Stimulated activated CD4-positive, alpha-beta T cell treated with anti-CD3 and anti-CD28 coated beads, Interleukin-12 subunit alpha, Interleukin-12 subunit beta, amount 100 ng/mL, for 4 hours (primary cell): ENCODE measurements around the gene MTUS2.
"Not testable (repeated sequence)": the region's sequence is repeated elsewhere in the genome, so short reads cannot be mapped to it uniquely, and the experiment has no call there.

Source experiments
- DNase-seq: peaks from one replicate; pipeline ENCODE4 v3.0.0-alpha.2; 2020

Gene MTUS2

DNA sequence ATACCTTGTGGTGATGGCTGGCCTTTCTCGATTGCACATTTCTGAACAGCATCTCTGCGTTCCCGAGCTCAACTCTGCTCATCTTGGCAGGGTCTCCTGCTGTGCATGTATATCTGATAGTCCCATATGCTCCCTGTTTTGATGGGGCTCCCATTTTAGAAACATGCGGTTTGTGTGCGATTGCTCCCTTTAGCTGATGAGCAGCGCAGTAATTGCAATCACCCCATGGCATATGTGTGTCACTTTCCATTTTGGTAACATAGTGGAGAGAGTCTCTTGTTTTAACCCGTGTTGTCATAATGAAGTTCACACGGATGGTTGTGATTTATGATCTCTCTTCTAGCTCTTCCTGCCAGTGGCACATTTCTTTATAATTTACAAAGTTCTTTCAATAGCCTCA lies 144.7 kb downstream of the MTUS2 start:
- DNase-seq, result no peak

DNA sequence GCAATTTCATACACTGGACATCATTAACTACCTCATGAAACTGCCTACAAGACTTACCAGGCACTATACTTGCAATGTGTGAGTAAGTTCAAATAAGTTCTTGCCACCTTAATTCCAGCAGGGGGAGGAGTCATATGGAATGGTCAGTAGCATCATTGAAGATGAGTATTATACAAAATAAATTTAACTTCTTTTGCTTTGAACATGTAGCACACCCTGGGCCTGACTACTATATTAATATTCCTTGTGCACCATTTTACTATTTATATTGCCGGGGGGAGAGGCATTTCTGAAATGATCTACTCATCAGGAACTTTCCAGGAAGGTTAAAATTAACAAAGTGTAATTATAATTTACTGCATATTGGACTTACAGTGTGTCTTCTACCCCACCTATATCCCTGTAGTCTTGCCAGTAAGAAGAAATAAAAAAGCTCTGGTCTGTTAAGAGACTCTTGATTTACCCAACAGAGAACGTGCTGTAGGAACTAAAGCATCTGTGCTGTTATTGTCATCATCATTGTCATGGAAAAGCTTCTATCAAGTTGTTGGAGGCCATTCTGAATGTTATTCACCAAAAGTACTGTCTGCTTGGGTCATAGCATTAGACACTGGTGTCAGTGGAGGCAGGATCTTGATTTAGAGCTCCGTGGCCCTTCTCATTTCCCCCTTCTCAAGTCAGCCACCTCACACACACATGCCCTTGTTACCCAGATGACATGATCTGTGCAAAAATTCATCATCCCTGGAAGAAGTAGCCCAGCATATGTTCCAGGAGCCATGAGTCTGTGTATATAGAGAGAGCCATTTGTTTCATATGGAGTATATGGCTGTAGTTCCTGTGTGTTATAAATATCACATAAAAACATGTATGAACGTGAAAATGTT lies 147.1 kb downstream of the MTUS2 start:
- DNase-seq, result no peak

DNA sequence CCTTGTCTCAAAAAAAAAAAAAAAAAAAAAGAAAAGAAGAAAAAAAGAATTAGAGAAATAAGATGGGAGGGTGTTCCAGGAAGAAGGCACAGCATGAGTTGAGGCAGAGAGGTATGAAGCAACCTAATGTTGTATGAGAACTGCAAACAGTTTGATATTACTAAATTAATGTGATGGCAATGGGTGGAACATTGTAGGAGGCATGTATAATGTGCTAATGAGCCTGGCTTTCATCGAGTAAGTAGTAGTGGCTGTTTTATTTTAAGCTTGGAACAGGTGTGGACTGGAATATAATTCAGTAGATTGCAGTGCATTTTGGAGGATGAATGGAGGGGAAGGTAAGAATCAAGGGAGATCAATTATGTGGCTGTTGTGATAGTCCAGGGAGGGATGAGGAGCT lies 156.1 kb downstream of the MTUS2 start:
- DNase-seq, result no peak

DNA sequence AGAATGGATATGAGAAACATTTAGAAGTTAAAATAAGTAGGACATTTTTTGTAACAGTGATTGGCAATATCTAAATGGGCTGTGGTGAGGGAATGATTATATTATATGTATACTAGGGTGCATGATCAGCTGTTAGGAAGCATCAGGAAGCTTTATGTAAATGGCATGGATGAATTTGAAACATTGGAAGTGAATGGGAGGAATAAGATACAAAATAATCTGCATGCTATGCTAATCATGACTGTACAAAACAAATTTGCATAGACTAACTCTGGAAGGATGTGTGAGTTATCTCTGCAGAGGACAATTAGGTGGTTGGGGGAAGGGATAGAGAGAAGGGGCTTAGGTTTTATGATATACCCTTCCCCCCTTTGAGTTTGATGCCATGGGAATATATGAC lies 156.5 kb downstream of the MTUS2 start:
- DNase-seq, result no peak

DNA sequence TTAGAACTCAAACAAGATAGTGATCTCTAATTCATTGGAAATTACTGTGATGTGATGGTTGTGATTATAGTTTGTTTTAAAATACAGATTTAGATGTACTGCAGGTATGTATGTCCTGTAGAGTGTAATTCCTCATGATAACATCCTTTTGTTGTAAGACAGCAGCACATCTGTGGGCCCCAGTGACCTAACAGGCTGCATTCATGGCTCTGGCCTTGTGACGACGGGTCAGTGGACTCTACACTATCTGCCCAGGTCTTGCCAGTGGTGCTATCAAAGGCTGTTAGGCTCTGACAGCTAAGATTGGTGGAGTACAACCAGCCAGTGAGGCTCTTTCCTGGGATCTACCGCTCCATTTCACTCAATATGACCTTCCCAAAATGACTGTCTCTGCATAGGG lies 158.4 kb downstream of the MTUS2 start:
- no peak for DNase-seq

DNA sequence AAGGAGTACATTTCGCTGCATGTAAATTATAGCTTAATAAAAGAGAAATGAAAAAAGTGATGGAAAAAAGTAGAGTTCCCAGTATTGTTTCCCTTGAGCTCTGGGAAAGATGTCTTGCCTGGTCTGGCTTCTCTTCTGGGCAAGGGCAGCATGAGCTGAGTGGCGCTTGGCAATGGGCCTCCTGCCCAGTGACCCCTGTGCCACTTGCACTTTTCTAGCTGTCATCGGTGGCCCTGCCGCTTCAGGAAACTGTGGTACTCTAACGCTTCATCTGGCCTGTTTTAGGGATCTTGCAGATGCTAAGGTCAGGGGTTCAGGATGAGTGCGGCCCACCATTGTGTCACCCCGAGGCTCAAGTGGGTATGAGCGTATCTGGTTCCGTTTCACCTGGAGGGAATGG lies 161.4 kb downstream of the MTUS2 start:
- DNase-seq, result no peak

DNA sequence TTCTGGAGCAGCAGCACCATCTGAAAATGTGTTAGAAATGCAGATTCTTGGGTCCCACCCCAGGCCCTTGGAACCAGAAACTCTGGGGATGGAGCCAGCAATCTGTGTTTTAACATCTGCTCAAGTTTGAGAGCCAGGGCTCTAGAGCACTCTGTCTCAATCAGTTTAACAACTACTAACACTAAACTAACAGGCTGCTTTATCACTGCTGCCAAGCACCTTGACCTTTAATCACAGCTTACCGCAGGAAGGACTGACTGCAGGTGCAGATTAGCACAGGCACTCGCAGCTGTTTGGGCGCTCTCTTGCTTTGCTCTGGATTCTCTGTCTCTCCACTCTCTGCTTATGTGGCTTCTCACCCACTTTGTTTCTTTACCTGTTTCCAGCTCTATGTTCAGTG lies 163.5 kb downstream of the MTUS2 start:
- DNase-seq, result no peak

DNA sequence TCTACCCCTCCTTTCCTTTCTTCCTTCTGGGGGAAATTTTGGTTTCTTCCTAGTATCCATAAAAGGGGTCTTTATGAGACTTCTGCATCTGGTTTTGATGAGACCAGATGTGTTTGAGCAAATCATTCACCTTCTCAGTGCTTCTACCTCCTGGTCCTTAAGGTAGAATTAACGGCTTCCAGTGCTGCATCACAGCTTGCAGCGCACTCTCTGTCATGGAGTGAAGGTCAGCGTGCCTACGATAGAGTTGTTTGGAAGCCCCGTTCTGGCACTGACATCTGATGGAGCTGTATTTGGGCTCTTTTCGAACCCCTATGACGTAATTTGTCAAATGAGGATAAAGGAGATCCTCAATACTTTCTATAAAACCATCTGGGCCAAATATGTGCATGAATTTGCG lies 164.2 kb downstream of the MTUS2 start:
- no peak for DNase-seq

DNA sequence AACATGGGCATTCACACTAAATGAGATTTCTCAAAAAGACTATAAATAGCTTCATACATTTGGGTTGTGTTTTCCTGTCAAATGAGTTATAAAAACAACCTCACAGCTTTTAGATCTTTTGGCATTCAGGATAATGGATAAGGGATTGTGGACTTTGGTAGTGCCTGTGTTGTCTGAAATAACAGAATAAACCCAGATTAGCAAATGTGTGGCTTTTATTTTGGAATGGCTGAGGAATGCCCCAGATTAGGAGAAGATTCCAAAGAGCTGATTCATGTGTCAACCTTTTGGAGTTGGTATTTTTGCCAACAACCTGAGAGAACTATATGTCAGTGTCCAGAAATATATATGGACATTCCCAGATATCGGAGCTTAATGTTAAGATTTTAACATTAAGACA lies 164.7 kb downstream of the MTUS2 start:
- no peak for DNase-seq

DNA sequence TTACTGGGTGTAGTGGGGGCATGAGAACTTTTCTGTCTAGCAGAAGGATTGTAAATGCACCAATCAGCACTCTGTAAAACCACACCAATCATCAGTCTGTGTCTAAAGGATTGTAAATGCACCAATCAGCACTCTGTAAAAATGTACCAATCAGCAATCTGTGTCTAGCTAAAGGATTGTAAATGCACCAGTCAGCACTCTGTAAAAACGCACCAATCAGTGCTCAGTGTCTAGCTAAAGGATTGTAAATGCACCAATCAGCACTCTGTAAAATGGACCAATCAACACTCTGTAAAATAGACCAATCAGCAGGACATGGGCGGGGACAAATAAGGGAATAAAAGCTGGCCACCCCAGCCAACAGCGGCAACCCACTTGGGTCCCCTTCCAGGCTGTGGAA lies 170.2 kb downstream of the MTUS2 start:
- not testable (repeated sequence) for DNase-seq

DNA sequence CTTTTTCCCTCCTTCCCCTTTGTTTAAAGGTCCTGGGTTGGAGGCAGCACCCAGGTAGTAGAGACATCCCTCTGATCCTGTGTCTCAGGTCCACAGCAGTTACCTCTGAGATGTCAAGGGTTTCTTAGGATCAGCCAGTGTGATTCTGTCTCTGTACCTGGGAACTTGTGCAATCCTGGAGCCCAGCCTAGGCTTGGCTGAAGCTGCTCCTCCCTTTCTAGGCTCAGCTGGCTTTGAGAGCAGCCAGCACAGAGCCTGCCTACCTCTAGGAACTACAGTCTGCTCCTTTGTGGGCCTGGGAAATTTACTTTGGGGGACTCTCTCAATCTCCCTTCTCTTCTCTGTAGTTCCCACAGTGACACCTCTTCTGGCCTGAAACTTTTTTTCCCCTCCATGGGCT lies 171.6 kb downstream of the MTUS2 start:
- no peak for DNase-seq

DNA sequence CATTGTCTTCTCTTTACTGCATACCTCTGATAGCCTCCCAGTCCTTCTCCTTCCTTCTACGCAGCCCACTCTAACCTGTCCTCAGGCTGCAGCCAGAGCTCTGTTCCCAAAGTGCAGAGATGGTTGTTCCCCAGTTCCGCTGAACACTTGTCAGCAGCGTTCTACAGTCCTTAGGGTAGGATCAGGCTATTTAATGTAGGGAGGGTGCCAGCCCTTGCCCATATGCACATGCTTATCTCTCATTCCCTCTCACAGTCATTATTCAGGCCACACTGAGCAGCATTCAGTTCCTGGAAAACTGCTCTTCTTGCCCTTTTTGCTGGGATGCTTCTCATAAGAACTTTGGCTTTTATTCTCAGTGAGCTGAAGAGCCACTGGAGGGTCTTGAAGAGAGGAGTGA lies 180.7 kb downstream of the MTUS2 start:
- no peak for DNase-seq

DNA sequence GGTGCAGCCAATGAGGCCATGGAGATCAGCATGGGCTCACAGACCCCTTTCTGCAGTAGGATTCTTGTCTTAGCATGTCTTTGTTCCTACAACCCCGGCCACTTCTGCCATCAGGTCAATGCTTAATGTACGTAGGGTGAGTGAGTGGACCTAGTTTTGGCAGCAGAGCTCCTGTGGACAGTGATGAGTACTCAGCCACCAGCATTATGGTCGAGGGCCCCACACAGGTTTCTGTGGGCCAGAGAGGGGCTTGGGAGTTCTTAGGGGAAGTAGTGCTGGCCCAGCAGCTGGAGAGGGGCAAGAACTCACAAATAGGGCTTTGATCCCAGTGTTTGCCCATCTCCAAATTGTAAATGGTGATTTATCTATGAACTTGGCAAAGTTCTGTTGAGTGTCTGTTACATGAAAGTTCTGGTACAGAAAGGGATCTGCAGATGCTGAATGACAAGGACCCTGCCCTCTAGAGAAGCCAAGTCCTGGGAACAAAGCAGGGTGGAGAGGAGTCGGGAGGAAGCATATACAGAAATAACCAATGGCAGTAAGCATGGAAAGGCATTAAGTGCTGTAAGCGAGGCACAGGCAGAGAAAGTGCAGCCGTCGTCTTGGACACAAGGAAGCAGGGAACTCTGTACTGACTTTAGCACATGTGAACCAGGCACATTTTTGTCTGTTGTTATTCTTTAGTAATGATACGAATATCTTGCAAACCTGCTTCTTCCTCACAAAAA lies 185.1 kb downstream of the MTUS2 start:
- DNase-seq, result no peak

DNA sequence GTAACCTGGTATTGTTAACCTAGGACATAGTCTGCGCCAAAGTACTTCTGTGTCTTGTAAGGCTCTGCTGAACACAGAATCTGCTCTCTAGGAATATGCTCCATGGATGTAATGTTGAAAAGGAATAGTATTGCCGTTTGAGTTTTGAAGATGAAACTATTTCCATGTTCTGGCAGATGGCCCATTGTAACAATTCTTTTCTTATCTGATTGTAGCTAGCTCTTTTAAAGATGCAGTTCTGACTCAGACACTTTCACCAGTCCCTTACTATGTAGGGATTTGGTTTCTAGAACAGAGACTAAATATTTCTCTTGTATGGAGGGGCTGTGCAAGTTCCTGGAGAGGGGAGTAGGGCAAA lies 185.6 kb downstream of the MTUS2 start:
- no peak for DNase-seq

DNA sequence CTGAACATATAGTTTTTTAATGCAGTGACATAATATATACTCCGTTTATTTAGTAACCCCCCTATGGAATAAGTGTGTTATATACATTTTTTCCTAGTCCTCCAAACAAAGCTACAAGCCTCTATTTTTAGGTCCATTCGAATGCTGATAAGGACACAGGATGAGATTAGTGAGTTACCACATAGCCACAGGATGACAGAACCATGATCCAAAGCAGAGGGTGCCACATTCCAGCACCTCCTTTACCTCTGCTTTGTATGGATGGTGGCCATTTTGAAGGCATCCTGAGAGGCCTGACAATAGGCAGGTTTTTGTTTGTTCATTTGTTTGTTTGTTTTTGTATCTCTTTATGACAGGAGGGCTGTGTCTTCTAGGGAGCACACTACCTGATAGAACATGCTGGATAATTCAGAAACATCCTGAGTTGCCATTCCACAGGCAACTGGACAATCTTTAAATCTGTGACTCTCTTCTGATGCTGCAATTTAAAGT lies 186.3 kb downstream of the MTUS2 start:
- no peak for DNase-seq

DNA sequence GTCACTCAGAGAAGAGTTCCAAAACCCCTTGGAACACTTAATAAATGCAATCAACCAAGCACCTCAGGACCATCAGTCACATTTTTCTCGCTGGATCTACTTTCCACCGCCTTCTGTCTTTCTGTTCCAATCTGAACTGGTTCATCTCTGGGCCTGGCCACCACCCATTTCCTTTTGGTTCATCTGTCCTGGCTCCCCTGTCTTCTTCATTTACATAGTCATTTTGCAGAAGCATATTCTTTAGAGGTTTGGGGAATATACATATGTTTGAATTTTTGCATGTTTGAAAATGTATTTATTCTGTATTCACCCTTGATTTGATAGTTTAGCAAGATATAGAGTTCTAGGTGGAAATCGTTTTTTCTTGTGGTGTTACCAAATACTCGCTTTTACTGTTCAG lies 188.2 kb downstream of the MTUS2 start:
- DNase-seq, result no peak

DNA sequence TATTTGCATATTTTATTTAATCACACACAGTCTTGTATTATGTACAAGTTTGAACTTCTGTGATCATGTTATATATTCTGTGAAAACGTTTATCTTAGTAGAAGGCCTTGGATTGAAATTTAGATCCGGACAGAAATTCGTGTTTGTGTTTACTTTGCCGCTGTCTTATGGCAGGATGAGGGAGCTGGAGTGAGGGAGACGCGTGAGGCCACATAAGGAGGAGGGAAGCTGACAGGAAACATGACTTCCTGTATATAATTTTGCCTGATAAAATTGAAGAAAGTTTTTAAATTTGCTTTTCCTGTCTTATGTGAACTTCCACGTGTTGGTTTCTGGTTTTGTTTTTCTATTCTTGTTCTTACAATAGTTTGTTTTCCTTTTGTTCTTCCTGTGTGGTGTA lies 200.2 kb downstream of the MTUS2 start:
- no peak for DNase-seq

DNA sequence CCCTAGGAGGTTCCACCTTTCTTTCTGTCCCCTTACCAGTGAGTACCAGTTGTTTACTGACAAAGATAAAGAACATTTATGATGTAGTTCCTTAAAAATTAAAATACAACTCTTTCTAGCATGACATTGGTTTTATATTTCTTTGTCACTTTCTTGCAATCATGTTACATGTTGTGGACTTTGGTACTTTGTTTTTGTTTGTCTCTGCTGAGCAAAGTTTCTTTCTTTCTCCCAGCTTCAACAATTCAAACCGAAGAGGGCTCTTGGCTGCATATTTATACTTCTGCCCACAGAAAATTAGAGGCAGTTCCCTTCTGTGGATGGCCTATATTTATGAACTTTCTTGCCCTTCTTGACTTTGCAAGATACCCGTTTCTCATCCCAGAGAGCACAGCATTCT lies 201.2 kb downstream of the MTUS2 start:
- DNase-seq, result no peak

DNA sequence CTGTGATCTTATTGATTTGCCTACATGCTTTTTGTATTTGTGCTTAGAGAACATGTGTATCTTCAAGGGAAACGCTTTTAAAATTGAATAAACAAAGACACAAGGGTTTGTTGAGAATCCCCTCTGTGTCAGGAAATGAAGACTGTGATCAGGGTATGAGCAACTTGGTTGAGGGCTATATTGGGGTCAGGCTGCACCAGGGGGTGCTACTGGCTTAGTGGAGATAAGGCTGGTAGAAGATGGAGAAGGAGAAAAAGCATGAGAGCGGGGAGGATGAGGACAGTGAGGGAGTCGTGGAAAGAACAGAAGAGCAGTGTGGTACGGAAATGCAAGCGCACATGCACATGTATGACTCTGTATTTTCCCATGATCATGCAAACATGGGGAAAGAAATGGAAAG lies 201.6 kb downstream of the MTUS2 start:
- no peak for DNase-seq

DNA sequence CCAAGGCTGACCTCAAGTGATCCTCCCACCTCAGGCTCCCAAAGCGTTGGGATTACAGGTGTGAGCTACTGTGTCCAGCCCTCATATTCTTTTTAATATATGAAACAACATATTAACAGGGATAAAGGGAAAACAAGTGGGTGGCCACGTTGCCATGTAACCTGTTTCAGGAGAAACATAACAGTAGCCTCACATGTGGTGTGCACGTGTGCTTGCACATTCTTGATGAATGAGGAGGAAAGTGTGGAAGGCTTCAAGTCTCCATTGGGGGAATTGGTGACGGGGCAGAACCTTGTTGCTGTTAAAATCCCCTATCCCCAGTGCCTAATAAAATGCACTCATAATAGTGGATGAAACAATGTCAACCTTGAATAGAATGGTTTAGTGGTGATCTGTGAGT lies 202.3 kb downstream of the MTUS2 start:
- DNase-seq, result no peak

DNA sequence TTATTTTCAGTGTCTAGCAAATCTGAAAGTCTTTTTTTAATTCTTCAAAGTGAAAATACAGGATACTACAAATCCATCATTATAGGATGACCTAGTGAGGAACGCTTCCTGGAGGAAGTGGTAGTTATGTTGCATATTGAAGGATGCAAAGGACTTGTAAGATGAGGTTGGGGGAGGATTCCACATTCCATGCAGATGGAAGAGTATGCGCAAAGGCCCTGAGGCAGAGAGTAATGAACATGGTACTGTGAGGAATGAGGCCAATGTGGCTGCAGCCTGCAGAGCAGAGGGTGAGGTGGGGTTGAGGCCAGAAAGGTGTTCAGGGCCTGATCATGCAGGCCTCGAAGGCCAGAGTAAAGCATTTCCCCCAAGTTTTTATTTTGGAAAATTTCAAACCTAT lies 202.8 kb downstream of the MTUS2 start:
- no peak for DNase-seq

DNA sequence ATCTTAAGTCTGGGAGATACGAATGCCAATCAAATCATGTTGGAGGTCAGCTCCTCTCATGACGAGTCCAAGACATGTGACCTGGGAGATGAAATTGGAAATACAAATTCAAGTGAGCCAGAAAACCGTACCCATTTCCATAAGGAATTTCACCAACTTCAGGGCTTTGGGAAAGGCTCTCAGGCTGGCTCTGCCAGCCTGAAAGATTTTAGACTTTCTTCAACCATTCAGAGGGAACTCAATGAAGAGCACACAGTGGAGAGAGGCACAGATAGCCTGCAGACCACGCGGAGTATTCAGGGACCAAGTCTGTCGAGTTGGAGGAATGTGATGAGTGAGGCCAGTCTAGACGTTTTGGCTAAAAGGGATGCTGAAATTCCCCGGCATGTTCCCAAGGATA lies 204.6 kb downstream of the MTUS2 start:
- no peak for DNase-seq

DNA sequence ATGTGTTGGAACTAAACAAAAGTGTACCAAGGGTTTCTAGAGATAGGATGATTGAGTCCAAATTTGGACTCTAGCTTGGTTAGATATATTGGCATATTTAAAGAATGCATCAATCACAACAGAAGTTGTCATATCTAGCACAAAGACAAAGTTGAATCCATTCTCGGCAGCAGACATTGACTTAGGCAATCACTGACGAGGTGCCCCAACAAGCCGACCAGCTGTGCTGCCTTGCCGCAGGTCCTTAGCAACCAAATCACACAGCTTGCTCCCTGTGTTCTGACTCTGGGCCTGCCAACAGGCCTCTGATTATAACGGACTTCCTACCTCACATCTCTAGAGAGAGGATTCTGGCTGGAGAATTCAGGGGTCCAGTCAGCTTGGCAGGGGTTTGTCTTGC lies 208.7 kb downstream of the MTUS2 start:
- no peak for DNase-seq

DNA sequence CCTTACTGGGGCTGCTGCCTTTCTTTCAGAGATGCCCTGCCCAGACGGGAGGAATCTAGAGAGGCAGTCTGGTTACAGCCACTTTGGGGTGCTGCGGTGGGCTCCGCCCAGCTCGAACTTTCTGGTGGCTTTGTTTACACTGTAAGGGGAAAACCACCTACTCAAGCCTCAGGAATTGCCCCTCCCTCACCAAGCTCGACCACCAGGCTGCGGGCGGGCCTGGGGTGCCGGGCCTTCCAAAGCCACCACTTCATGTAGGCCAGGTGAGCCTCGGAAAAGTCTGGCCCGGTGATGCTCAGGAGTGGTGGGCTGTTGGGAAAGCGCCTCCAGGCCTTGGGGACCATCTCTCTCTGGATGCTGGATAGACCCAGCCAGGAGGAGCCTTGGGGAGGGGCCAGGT lies 218.6 kb downstream of the MTUS2 start:
- DNase-seq, result no peak

DNA sequence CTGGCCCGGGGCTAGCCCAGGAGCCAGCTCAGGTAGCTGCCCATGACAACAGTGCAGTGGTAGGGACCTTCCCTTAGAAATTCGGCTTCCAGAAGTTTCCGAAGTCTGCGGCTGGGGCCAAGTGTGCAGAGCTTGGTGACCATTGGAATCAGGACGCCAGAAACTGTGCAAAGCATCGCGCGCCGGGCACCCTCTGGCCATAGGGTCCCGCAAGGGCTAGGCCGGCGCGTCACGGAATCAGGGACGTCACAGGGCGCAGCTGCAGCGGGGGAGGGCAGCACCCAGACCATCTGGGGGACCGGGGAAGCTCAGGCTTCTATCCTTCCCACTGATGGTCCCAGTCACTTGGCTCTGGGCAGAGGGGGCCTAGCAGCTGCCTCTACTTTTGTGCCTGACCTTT lies 219.1 kb downstream of the MTUS2 start:
- no peak for DNase-seq
